Measurements from ENCODE around the gene PRTG. TPM values are rescaled to one million over a fixed set of nuclear protein-coding genes. Genes with fewer than 3 reads are reported as not detected.

Gene PRTG
- total and polyA plus RNA-seq, 2 of the 13 experiments (the other 11 are each of a cell fraction or from before 2014, with no cell fraction given), result 13.2 to 22.3 TPM

DNA sequence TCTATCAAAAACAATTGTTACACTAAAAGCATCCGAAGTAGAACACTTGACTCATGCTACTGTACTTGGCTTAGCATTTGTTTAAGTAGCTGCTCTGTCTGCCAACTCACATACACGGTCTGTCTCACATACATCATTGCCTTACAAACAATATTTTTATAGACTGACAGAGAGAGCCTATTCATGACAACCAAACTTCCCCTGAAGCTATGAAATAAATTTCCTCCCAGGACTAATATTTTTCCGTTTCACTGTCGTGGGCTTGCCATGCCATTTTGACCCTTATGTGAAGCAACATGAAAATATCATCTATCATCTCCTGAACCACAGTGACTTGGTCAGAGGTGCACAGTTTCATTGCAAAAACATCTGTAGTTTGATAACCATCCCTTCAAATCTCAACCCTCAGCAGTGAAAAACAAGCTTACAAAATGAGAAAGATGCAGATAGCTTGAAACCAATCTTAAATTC lies 88.4 kb downstream of the PRTG start (continued):
- TF ChIP-seq, protein P1, sequence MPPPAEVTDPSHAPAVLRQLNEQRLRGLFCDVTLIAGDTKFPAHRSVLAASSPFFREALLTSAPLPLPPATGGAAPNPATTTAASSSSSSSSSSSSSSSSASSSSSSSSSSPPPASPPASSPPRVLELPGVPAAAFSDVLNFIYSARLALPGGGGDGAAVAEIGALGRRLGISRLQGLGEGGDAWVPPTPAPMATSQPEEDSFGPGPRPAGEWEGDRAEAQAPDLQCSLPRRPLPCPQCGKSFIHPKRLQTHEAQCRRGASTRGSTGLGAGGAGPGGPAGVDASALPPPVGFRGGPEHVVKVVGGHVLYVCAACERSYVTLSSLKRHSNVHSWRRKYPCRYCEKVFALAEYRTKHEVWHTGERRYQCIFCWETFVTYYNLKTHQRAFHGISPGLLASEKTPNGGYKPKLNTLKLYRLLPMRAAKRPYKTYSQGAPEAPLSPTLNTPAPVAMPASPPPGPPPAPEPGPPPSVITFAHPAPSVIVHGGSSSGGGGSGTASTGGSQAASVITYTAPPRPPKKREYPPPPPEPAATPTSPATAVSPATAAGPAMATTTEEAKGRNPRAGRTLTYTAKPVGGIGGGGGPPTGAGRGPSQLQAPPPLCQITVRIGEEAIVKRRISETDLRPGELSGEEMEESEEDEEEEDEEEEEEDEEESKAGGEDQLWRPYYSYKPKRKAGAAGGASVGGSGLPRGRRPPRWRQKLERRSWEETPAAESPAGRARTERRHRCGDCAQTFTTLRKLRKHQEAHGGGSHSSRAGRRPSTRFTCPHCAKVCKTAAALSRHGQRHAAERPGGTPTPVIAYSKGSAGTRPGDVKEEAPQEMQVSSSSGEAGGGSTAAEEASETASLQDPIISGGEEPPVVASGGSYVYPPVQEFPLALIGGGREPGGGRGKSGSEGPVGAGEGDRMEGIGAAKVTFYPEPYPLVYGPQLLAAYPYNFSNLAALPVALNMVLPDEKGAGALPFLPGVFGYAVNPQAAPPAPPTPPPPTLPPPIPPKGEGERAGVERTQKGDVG (CRISPR knock-in tag; IDR thresholded peaks at IDR 0.05; ENCODE audit: borderline replicate concordance), result no peak
- TF ChIP-seq ASH2L (IDR thresholded peaks at IDR 0.05; ENCODE audit: insufficient read length, low read depth, low read length), result no peak
- TF ChIP-seq, protein P2, sequence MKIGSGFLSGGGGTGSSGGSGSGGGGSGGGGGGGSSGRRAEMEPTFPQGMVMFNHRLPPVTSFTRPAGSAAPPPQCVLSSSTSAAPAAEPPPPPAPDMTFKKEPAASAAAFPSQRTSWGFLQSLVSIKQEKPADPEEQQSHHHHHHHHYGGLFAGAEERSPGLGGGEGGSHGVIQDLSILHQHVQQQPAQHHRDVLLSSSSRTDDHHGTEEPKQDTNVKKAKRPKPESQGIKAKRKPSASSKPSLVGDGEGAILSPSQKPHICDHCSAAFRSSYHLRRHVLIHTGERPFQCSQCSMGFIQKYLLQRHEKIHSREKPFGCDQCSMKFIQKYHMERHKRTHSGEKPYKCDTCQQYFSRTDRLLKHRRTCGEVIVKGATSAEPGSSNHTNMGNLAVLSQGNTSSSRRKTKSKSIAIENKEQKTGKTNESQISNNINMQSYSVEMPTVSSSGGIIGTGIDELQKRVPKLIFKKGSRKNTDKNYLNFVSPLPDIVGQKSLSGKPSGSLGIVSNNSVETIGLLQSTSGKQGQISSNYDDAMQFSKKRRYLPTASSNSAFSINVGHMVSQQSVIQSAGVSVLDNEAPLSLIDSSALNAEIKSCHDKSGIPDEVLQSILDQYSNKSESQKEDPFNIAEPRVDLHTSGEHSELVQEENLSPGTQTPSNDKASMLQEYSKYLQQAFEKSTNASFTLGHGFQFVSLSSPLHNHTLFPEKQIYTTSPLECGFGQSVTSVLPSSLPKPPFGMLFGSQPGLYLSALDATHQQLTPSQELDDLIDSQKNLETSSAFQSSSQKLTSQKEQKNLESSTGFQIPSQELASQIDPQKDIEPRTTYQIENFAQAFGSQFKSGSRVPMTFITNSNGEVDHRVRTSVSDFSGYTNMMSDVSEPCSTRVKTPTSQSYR (CRISPR knock-in tag; IDR thresholded peaks at IDR 0.05; ENCODE audit: borderline replicate concordance), result no peak
- no peak for TF ChIP-seq ADNP (CRISPR knock-in tag; IDR thresholded peaks at IDR 0.05)
- no peak for TF ChIP-seq ZNF501 (CRISPR knock-in tag; IDR thresholded peaks at IDR 0.05)
- no peak for TF ChIP-seq GABPB1 (CRISPR knock-in tag; IDR thresholded peaks at IDR 0.05)

All from HepG2 (cell line).